ENCODE results near the gene MRNIP. TPM values are rescaled to one million over a fixed set of nuclear protein-coding genes. Genes with fewer than 3 reads are reported as not detected.
"Not testable (repeated sequence)": the region's sequence is repeated elsewhere in the genome, so short reads cannot be mapped to it uniquely, and the experiment has no call there.

MRNIP gene
- total RNA-seq, 1 experiment from 2014 or later: 36.2 TPM

DNA sequence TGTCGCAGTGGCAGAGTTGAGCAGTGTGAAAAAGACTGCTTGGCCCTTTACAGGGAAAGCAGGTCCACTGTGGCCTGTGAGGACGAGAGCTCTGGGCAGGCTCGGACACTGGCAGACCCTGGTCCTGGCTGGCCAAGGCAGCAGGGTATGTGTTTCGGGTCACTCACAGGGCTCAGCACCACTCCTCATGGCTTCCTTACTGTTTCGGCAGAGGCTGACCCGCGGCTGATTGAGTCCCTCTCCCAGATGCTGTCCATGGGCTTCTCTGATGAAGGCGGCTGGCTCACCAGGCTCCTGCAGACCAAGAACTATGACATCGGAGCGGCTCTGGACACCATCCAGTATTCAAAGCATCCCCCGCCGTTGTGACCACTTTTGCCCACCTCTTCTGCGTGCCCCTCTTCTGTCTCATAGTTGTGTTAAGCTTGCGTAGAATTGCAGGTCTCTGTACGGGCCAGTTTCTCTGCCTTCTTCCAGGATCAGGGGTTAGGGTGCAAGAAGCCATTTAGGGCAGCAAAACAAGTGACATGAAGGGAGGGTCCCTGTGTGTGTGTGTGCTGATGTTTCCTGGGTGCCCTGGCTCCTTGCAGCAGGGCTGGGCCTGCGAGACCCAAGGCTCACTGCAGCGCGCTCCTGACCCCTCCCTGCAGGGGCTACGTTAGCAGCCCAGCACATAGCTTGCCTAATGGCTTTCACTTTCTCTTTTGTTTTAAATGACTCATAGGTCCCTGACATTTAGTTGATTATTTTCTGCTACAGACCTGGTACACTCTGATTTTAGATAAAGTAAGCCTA is 22.2 kb downstream of the MRNIP start:
- RAD21 ChIA-PET (ENCODE audit: low non-redundant PET in 1 of 2, low total read pairs in 2 of 2, uncharacterized antibody in 2 of 2, unreplicated experiment in 2 of 2): no interaction called here
- peaks cover 4% of the 10 kb centered on the region; the same call in 1 of the 2 replicates for H4K20me1 ChIP-seq (ENCODE audit: insufficient read depth)
- CTCF ChIA-PET: no interaction called here
- H3K9me2 ChIP-seq (ENCODE audit: insufficient read depth): no peaks in the 10 kb centered on the region
- H3K4me1 ChIP-seq (ENCODE audit: control insufficient read depth in 1 of 2, insufficient read depth in 2 of 2, low read length in 2 of 2): no peaks in the 10 kb centered on the region
- peaks cover 43 to 48% of the 10 kb centered on the region in 2 experiments for H3K36me3 ChIP-seq (ENCODE audit: control insufficient read depth in 1 of 2, insufficient read depth in 2 of 2, low read length in 2 of 2)
- H3K4me2 ChIP-seq (ENCODE audit: low read length): no peak overlapping the region
- no peak overlapping the region for H3K9ac ChIP-seq (ENCODE audit: low read length)
- intact Hi-C loops (cut with micrococcal nuclease): no loop called here
- DNase-seq (ENCODE audit: low read depth, low spot score) (no peak), ATAC-seq (peak; percentile 30; the same call in 1 of the 2 replicates)
- TF ChIP-seq CTCF (IDR thresholded peaks at IDR 0.05 in 2 of 3, conservative IDR thresholded peaks at IDR 0.05 in 1 of 3; ENCODE audit: borderline replicate concordance in 1 of 3, insufficient read depth in 1 of 3, low read depth in 2 of 3, low read length in 2 of 3) (0 out of 6 replicates have a peak, but pooled peaks of 1 of the 3 experiments have one; percentile 6), FOSL1 (IDR thresholded peaks at IDR 0.05; ENCODE audit: low read depth) (no peak), CEBPB (IDR thresholded peaks at IDR 0.05; ENCODE audit: low read depth) (no peak), EZH2 (IDR thresholded peaks at IDR 0.05) (no peak), POLR2A (IDR thresholded peaks at IDR 0.05; ENCODE audit: borderline replicate concordance, extremely low read depth, insufficient read depth, insufficient read length) (no peak), MAX (IDR thresholded peaks at IDR 0.05) (no peak)
- H2AFZ ChIP-seq (ENCODE audit: low read depth, low read length, poor library complexity, severe bottlenecking): no peak overlapping the region
- H3K4me3 ChIP-seq (replicated peaks in 1 of 2; ENCODE audit: low read depth in 1 of 2, low read length in 2 of 2): no peak overlapping the region
- H3K9me3 ChIP-seq (ENCODE audit: control insufficient read depth in 1 of 2, insufficient read depth in 1 of 2, low read depth in 1 of 2, low read length in 2 of 2): no peaks in the 10 kb centered on the region
- H3K27ac ChIP-seq (ENCODE audit: low read depth, low read length): no peak overlapping the region
- POLR2A ChIA-PET: no interaction called here
- H3K27me3 ChIP-seq (ENCODE audit: insufficient read depth, low read length): no peaks in the 10 kb centered on the region
- BruUV-seq (replicated peaks): TSS peak; percentile 47
- peaks cover 8% of the 10 kb centered on the region; the same call in 1 of the 2 replicates for H3K79me2 ChIP-seq (ENCODE audit: insufficient read depth, low read length)

GRCh38 chr5:179834871-179835270 is 23.7 kb downstream of the MRNIP start:
- BruUV-seq (replicated peaks): not testable (repeated sequence)

More at GRCh38 chr5:179834871-179835270, 23.7 kb downstream of the MRNIP start:
- H3K79me2 ChIP-seq (ENCODE audit: insufficient read depth, low read length): peaks cover 19% of the 10 kb centered on the region; the same call in 1 of the 2 replicates
- H2AFZ ChIP-seq (ENCODE audit: low read depth, low read length, poor library complexity, severe bottlenecking); H3K27ac ChIP-seq (ENCODE audit: low read depth, low read length); POLR2A ChIA-PET; H3K4me2 ChIP-seq (ENCODE audit: low read length); H3K4me3 ChIP-seq (replicated peaks in 1 of 2; ENCODE audit: low read depth in 1 of 2, low read length in 2 of 2); H3K9ac ChIP-seq (ENCODE audit: low read length); H4K20me1 ChIP-seq (ENCODE audit: insufficient read depth); CTCF ChIA-PET; H3K4me1 ChIP-seq (ENCODE audit: control insufficient read depth in 1 of 2, insufficient read depth in 2 of 2, low read length in 2 of 2); ATAC-seq; H3K27me3 ChIP-seq (ENCODE audit: insufficient read depth, low read length); H3K9me2 ChIP-seq (ENCODE audit: insufficient read depth); H3K9me3 ChIP-seq (ENCODE audit: control insufficient read depth in 1 of 2, insufficient read depth in 1 of 2, low read depth in 1 of 2, low read length in 2 of 2); RAD21 ChIA-PET (ENCODE audit: low non-redundant PET in 1 of 2, low total read pairs in 2 of 2, uncharacterized antibody in 2 of 2, unreplicated experiment in 2 of 2); DNase-seq (ENCODE audit: low read depth, low spot score); intact Hi-C loops (cut with micrococcal nuclease): not testable (repeated sequence)
- H3K36me3 ChIP-seq (ENCODE audit: control insufficient read depth in 1 of 2, insufficient read depth in 2 of 2, low read length in 2 of 2): peaks cover 47 to 58% of the 10 kb centered on the region in 2 experiments
